HS-27A (cell line): ENCODE data around the gene PYDC1.
"Not testable (repeated sequence)": the region's sequence is repeated elsewhere in the genome, so short reads cannot be mapped to it uniquely, and the experiment has no call there.

ENCODE experiments used
- DNase-seq: peaks from one replicate; pipeline ENCODE4 v3.0.0-alpha.2; 2012; ENCODE audit warnings: low read depth, missing footprints

The PYDC1 gene

GRCh38 chr16:31216422-31217135 is at the start of gene PYDC1:
Gene PYDC1 (minus strand): TSS chr16:31217135. CDS start chr16:31217028, 107 bp downstream.
- DNase-seq: no peak

DNA sequence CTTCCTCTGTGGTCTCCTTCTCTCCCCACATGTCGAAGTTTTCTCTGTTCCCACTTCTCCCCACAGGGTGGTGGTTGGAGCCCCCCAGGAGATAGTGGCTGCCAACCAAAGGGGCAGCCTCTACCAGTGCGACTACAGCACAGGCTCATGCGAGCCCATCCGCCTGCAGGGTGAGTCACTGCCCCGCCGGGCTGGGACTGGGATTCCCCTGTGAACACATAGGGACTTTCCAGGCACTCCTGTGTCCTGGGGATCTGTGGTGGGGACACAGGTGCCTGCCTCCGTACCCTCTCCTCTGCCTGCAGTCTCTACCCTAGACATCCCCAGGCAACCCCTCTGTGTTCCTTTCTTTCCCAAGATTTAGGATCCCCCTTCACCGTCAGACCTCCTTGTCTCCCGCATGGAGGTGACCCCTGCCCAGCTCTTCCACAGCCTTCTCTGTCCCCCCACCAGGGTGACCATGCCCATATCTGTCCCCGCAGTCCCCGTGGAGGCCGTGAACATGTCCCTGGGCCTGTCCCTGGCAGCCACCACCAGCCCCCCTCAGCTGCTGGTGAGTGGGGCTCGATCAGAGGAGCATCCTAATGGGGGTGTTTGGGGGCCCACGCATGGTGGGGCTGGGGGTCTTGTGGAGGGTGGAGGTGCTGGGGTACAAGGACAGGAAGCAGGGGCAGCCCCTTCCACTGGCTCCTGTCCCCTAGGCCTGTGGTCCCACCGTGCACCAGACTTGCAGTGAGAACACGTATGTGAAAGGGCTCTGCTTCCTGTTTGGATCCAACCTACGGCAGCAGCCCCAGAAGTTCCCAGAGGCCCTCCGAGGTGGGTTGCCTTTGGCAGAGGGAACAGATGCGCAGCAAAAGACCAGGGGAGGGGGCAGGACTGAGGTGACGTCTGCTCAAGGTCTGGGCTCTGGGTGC is 48.7 kb upstream of the PYDC1 start:
- DNase-seq: no peak

DNA sequence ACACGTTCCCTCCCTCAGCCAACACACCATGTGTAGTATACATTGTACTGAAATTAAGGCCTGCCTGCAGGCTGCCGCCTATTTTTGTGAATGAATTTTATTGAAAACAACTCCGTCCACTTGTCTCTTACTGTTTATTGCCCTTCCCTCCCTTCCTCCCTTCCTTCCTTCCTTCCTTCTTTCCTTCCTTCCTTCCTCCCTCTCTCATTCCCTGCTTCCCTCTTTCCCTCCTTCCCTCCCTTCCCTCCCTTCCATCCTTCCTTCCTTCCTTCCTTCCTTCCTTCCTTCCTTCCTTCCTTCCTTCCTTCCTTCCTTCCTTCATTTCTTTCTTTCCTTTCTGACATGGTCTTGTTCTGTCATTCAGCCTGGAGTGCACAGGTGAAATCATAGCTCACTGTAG is 45.1 kb upstream of the PYDC1 start:
- no peak for DNase-seq

DNA sequence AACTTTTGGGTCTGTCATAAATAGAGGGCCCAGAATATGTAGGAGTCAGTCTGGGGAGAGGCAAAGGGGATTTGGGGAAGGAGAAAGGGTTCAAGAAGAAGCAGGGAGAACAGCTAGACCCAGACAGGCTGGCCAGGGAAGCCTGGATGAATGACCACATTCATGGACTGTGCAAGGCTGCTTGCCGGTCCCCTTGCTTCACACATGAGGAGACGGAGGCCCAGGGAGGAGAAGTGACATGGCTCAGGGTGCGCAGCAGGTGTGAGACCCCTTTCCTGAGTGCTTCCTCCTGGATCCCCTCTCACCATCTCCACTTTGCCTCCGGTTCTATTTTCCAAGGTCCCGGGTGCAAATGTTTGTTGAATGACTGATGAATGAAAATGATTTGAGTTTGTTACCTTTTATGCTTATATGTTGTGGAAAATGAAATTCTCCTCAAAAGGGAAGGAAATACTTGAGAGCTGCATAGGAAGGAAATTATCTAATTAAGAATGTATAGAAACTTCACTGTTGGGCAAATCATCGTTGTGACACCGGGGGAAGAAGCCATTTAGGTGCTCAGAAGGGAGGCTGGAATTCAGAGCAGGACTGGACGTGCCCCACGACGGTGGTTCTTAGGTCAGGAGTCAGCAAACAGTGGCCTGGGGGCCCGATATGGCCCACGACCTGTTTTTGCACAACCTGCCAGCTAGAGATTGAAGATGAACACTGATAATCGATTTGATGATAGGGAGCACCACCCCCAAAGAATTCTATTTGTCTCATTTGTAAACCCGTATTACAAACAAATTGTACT is 43.4 kb upstream of the PYDC1 start:
- no peak for DNase-seq

DNA sequence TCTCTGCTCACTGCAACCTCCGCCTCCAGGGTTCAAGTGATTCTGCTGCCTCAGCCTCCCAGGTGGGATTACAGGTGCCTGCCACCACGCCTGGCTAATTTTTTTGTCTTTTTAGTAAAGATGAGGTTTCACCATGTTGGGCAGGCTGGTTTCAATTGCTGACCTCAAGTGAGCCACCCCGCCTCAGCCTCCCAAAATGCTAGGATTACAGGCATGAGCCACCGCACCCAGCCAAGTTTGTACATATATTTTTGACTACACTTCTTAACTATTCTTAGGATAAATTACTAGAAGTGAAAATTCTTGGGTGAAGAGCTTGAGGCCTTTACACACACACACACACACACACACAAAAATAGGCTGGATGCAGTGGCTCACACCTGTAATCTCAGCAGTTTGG is 41.4 kb upstream of the PYDC1 start:
- no peak for DNase-seq

DNA sequence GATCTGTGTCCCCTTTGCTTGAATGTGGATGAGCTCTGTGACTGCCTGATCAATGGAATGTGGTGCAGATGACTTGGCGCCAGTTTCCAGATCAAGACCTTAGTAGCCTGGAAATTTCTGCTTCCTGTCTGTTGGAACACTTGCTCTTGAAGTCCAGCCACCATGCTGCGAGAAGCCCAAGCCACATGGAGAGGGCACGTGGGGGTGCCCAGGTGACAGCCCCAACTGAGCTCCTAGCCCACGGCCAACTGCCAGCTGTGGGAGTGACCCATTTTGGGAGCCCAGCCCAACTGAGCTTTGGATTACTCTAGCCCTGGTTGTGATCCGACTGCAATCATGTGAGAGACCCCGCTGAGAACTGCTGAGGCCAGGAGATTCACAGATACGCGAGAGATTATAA is 39.5 kb upstream of the PYDC1 start:
- DNase-seq: no peak

- no peak for DNase-seq
Observed at GRCh38 chr16:31253642-31254045, 36.7 kb upstream of the PYDC1 start.

- DNase-seq: no peak
Observed at GRCh38 chr16:31251435-31251834, 34.5 kb upstream of the PYDC1 start.

GRCh38 chr16:31250782-31251384 is 33.9 kb upstream of the PYDC1 start:
- DNase-seq: no peak

DNA sequence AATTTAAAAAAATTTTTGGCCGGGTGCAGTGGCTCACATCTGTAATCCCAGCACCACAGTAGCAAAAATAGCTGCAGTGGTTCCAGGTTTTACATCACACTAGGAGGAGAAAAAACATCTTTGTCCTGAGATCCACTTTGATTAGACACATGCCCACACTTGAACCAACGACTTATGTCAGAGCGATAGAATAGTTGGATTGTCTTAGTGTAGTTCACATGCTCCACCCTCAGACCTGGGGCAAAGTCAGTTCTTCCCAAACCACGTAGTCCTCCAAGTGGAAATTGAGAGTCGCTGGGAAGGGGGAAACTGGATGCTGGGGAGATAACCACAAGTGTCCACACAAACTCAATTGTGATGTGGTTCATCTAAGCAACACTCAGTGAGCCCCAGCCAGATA is 31.4 kb upstream of the PYDC1 start:
- DNase-seq: no peak

DNA sequence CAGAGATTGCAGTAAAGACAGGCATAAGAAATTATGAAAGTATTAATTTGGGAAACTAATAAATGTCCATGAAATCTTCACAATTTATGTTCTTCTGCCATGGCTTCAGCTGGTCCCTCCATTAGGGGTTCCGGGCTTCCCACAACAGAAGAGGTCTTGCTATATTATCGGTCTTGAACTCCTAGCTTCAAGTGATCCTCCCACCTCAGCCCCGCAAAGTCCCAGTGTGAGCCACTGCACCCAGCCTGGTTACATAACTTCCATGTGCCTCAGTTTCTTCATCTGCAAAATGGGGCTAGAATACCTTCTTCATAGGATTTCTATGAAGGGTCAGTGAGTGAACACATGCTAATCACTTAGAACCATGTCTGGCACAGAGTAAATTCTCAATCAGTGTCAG is 29.4 kb upstream of the PYDC1 start:
- no peak for DNase-seq

DNA sequence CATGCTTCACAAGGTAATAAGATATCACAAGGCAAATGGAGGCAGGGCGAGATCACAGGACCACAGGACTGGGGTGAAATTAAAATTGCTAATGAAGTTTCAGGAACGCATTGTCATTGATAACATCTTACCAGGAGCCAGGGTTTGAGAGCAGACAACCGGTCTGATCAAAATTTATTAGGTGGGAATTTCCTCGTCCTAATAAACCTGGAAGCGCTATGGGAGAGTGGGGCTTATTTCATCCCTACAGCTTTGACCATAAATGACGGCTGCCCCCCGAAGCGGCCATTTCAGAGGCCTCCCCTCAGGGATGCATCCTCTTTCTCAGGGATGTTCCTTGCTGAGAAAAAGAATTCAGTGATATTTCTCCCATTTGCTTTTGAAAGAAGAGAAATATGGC is 28.7 kb upstream of the PYDC1 start:
- not testable (repeated sequence) for DNase-seq

GRCh38 chr16:31243734-31244670 is 27.1 kb upstream of the PYDC1 start:
- no peak for DNase-seq

GRCh38 chr16:31242206-31242605 is 25.3 kb upstream of the PYDC1 start:
- no peak for DNase-seq

DNA sequence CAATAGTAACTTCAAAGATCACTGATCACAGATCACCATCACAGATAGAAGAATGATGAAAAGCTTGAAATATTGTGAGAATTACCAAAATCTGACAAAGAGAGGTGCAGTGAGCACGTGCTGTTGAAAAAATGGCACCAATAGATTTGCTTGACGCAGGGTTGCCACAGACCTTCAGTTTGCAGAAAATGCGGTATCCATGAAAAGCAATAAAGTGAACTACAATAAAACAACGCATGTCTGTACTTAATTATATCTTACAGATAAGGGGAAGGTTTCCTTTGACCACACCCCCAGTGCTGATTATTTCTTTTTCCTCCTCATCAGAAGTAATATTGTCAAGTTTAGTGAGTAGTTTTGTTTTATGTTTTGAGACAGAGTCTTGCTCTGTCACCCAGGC is 21.1 kb upstream of the PYDC1 start:
- DNase-seq: no peak

GRCh38 chr16:31229501-31229900 is 12.6 kb upstream of the PYDC1 start:
- DNase-seq: no peak

DNA sequence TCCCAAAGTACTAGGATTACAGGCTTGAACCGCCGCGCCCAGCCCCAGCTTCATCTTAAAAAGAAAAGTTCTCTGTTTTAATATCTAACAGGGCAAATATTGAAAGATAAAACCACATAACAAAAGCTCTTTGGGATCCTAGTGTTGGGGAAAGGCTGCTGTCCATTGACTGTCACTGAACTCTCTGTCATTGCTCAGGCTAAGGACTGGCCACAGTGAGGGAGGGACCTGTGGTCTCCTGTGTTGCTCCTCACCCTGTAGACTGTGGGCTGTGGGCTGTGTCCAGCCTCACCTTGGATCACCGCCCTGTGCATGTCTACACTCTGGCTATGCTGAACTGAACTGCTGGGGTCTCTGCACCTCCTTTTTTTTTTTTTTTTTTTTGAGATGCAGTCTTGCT is 11.3 kb upstream of the PYDC1 start:
- DNase-seq: no peak

- no peak for DNase-seq
Observed at GRCh38 chr16:31225193-31225592, 8.3 kb upstream of the PYDC1 start.

- DNase-seq: no peak
Observed at GRCh38 chr16:31224092-31224955, 7.4 kb upstream of the PYDC1 start.

DNA sequence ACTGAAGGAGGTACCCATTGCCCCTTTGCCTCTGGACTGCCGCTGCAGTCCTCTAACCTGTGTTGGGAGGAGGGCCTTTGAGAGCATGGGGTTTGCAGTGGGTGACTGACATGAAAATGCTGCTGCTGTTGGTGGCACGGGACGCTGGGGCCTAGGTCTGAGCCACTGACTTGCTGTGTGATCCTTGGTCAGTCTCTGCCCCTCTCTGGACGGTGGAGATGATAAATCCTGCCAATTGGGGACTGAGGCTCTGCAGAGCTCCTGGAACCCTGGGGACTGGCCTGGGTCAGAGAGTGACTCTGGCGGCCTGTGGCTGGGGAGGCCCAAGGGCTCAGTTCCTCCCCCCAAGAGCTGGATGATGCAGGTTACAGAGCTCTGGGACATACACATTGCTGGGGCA is 6.1 kb upstream of the PYDC1 start:
- DNase-seq: no peak
